Measurements from ENCODE around the gene ERBB2. TPM values are rescaled to one million over a fixed set of nuclear protein-coding genes. Genes with fewer than 3 reads are reported as not detected.

The ERBB2 gene
- total RNA-seq, 1 donor from 2014 or later = 86.0 TPM

DNA sequence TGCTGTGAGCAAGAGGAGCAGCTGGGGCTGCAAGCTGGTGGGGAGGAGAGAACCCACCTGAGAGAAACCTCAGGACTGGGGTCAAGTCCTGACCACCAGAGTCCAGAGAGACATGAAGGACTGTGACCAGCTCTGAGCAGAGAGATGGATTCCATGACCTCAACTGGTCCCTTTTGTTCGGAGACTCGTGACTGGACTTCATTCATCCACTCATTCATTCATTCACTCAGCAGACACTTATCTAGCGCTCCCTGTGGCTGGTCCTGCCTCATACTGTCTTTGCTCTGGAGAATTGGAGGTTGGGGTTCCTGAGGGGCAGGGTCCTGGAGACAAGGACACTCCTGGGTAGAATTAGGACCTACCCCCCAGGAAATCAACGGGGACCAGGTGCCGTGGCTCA is 4.0 kb downstream of the ERBB2 start:
- DNase-seq (ENCODE audit: low spot score) = no peak
- Mint-ChIP-seq H3K27me3 (ENCODE audit: low read depth) (no peaks in the 10 kb centered on the region), H3K27ac (ENCODE audit: unreplicated experiment) (no peak overlapping the region), H3K4me3 (ENCODE audit: unreplicated experiment) (no peak overlapping the region), H3K36me3 (ENCODE audit: low read depth) (peaks cover 4% of the 10 kb centered on the region), H3K4me1 (ENCODE audit: low read depth) (peaks cover 49% of the 10 kb centered on the region), H3K9me3 (ENCODE audit: low read depth) (no peaks in the 10 kb centered on the region)
- TF ChIP-seq, protein P1, sequence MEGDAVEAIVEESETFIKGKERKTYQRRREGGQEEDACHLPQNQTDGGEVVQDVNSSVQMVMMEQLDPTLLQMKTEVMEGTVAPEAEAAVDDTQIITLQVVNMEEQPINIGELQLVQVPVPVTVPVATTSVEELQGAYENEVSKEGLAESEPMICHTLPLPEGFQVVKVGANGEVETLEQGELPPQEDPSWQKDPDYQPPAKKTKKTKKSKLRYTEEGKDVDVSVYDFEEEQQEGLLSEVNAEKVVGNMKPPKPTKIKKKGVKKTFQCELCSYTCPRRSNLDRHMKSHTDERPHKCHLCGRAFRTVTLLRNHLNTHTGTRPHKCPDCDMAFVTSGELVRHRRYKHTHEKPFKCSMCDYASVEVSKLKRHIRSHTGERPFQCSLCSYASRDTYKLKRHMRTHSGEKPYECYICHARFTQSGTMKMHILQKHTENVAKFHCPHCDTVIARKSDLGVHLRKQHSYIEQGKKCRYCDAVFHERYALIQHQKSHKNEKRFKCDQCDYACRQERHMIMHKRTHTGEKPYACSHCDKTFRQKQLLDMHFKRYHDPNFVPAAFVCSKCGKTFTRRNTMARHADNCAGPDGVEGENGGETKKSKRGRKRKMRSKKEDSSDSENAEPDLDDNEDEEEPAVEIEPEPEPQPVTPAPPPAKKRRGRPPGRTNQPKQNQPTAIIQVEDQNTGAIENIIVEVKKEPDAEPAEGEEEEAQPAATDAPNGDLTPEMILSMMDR (IDR thresholded peaks at IDR 0.05) = no peak

DNA sequence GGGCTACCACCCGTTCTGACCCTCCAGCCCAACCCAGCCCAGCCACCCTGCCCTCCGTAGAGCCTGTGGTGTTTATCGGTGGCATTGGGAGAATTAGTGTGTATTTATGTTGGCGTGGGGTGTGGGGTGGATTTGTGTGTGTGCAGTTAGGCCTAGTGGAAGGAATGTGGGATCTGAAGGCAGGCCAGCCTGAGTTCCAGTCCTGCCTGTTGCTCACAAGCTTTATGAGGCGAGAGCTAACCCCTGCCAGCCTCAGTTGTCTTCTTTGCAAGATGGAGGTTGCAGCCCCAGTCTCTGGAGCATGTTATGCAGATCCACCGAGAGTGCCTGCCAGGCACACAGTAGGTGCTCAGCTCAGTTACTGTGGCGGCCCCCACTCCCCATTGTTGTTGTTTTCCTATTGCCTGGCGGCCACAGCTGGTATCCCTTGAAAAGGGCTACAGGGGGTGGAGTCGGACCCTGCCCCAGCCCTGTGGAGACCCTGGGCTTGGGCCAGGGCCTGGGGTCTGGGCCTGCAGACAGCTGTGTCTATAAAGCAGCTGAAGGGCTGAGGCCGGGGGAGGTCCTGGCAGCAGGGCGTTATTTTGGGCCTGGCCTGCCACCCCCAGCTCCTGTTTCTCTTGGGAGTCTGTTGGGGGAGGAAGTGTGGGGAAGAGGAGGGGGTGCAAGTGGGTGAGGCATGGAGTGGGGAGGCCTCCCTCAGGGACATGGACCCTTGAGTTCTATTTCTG is 5.1 kb downstream of the ERBB2 start:
- no peak for DNase-seq (ENCODE audit: low spot score)
- H3K27ac Mint-ChIP-seq (ENCODE audit: unreplicated experiment) = no peak overlapping the region
- H3K36me3 Mint-ChIP-seq (ENCODE audit: low read depth) = peaks cover 9% of the 10 kb centered on the region
- TF ChIP-seq, protein P1 (IDR thresholded peaks at IDR 0.05) = peak; percentile 60
- H3K9me3 Mint-ChIP-seq (ENCODE audit: low read depth) = no peaks in the 10 kb centered on the region
- peaks cover 40% of the 10 kb centered on the region for H3K4me1 Mint-ChIP-seq (ENCODE audit: low read depth)
- no peaks in the 10 kb centered on the region for H3K27me3 Mint-ChIP-seq (ENCODE audit: low read depth)
- no peak overlapping the region for H3K4me3 Mint-ChIP-seq (ENCODE audit: unreplicated experiment)

DNA sequence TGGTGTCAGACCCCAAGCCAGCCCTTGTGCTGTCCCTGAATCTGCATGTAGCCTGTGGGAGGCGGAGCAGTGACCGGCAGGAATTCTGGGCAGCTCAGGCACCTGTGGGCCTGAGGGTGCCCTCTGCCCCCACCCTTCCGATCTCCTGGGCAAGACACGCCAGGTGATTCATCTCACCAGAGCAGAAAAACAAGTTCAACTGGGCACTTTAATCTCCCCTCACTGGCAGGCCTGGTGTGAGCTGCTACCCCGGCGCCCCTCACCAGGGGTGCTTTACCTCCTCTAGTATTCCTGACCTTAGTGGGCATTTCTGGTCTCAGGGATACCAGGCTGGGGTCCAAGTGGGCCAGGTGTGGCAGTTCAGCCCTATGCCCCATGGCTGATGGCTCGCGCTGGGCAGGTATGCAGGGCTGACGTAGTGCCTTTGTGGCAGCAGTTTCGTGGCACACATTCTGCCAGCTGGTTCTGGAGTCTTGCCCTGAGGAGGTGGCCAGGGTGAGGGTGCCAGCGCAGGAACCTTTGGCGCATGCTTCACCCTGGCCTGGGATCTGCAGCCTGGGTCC is 6.0 kb downstream of the ERBB2 start:
- Mint-ChIP-seq H3K27me3 (ENCODE audit: low read depth) (no peaks in the 10 kb centered on the region), H3K36me3 (ENCODE audit: low read depth) (peaks cover 9% of the 10 kb centered on the region), H3K4me3 (ENCODE audit: unreplicated experiment) (no peak overlapping the region), H3K4me1 (ENCODE audit: low read depth) (peaks cover 37% of the 10 kb centered on the region), H3K9me3 (ENCODE audit: low read depth) (no peaks in the 10 kb centered on the region), H3K27ac (ENCODE audit: unreplicated experiment) (no peak overlapping the region)
- DNase-seq (ENCODE audit: low spot score) = no peak
- TF ChIP-seq, protein P1 (IDR thresholded peaks at IDR 0.05) = no peak

DNA sequence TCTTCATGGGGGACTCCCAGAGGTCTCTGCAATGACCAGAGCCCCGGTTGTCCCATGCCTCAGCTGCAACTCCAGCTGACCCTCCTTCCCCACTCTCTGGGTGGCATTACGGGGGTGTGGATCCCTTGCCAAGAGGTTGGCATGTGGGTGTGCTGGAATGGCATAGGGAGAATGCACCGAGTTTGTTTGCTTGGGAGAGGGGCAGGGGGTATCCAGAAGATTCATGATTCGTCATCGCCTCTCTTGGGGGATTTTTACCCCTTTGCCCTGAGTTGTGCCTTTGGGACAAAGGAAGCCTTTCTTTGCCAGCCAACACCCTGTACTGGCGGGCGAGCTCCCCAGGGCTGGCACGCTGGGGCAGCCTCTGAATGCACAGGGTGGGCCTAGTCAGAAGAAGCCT is 6.5 kb downstream of the ERBB2 start:
- peaks cover 9% of the 10 kb centered on the region for H3K36me3 Mint-ChIP-seq (ENCODE audit: low read depth)
- DNase-seq (ENCODE audit: low spot score) = no peak
- peaks cover 32% of the 10 kb centered on the region for H3K4me1 Mint-ChIP-seq (ENCODE audit: low read depth)
- no peak overlapping the region for H3K27ac Mint-ChIP-seq (ENCODE audit: unreplicated experiment)
- no peak overlapping the region for H3K4me3 Mint-ChIP-seq (ENCODE audit: unreplicated experiment)
- TF ChIP-seq, protein P1 (IDR thresholded peaks at IDR 0.05) = no peak
- no peaks in the 10 kb centered on the region for H3K9me3 Mint-ChIP-seq (ENCODE audit: low read depth)
- no peaks in the 10 kb centered on the region for H3K27me3 Mint-ChIP-seq (ENCODE audit: low read depth)

DNA sequence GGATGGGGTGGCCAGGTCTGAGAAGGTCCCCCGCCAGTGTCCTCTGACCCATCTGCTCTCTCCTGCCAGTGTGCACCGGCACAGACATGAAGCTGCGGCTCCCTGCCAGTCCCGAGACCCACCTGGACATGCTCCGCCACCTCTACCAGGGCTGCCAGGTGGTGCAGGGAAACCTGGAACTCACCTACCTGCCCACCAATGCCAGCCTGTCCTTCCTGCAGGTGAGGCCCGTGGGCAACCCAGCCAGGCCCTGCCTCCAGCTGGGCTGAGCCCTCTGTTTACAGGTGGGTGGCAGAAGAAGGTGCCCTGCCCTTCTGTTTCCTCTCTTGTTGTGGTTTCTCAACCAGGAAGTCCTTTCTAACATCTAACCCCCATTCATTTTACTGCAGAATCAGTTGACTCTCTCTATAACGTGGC is 7.1 kb downstream of the ERBB2 start:
- Mint-ChIP-seq H3K27ac (ENCODE audit: unreplicated experiment) (no peak overlapping the region), H3K4me3 (ENCODE audit: unreplicated experiment) (no peak overlapping the region), H3K27me3 (ENCODE audit: low read depth) (no peaks in the 10 kb centered on the region), H3K4me1 (ENCODE audit: low read depth) (peaks cover 26% of the 10 kb centered on the region), H3K36me3 (ENCODE audit: low read depth) (peaks cover 12% of the 10 kb centered on the region), H3K9me3 (ENCODE audit: low read depth) (no peaks in the 10 kb centered on the region)
- TF ChIP-seq, protein P1 (IDR thresholded peaks at IDR 0.05) = no peak
- no peak for DNase-seq (ENCODE audit: low spot score)
